ENCODE data around the gene ACP5. TPM values are rescaled to one million over a fixed set of nuclear protein-coding genes. Genes with fewer than 3 reads are reported as not detected.

ACP5 gene
- total and polyA plus RNA-seq, 10 of the 15 experiments (the other 5 are each of a cell fraction or from before 2014, with no cell fraction given) = 1.0 to 73.4 (median 36.8) TPM

DNA sequence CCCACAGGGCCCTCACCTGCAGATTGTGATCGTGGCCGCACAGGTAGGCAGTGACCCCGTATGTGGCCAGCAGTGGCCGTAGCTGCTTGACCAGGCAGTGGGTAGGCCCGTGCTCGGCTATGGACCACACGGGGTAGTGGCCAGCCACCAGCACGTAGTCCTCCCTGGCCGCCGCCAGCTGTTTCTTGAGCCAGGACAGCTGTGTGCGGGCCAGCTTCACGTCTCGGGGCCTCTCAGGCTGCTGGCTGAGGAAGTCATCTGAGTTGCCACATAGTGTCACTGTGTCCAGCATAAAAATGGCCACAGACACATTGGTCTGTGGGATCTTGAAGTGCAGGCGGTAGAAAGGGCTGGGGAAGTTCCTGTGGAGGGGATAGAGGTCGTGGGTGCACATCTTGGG is 1.2 kb downstream of the ACP5 start (continued):
- TF ChIP-seq GATAD2B (conservative IDR thresholded peaks at IDR 0.05; ENCODE audit: low read depth) (no peak), NFXL1 (IDR thresholded peaks at IDR 0.05; ENCODE audit: borderline replicate concordance) (no peak), HDAC2 (IDR thresholded peaks at IDR 0.05) (no peak), NR2C1 (IDR thresholded peaks at IDR 0.05) (no peak), NR2F1 (conservative IDR thresholded peaks at IDR 0.05) (no peak), JUND (IDR thresholded peaks at IDR 0.05; ENCODE audit: low read depth, low read length) (no peak), NBN (IDR thresholded peaks at IDR 0.05) (no peak), IRF4 (IDR thresholded peaks at IDR 0.05; ENCODE audit: low read depth, low read length) (no peak)

DNA sequence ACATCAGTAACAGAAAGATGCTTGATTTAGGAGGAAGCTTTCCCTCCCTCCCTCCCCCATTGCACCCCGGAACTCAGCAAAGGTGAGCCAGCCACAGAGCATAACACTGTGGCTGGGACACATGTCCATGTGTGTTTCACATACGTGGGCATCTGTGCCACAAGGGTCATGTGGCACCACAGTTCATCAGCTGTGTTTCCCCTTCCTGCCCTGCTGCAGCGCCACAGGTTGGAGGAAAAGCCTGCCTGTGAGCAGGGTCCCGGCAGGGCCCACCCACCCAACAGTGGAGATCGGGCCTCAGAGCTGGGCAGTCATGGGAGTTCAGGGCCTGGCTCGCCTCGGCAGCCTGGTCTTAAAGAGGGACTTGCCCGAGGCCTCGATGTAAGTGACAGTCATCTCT is 2.8 kb downstream of the ACP5 start:
- RAD21 ChIA-PET (ENCODE audit: unreplicated experiment) = interaction anchor here (1.0 kb wide), 1 partner anchor 11 kb away, joined by 3 read pairs; no protein-coding TSS in a partner anchor
- Histone ChIP-seq H3K4me2 (ENCODE audit: control insufficient read depth, insufficient read depth) (no peak overlapping the region), H3K4me1 (ENCODE audit: control insufficient read depth, insufficient read depth, low read length) (peaks cover 21% of the 10 kb centered on the region), H3K27me3 (replicated peaks in 1 of 2; ENCODE audit: control insufficient read depth in 2 of 2, insufficient read depth in 2 of 2, low read length in 1 of 2) (no peaks in the 10 kb centered on the region), H3K4me3 (no peak overlapping the region), H3K27ac (ENCODE audit: control insufficient read depth, insufficient read depth) (peak overlapping the region; percentile 27; the same call in 1 of the 2 replicates), H3K9ac (ENCODE audit: control insufficient read depth, insufficient read depth, low read length) (no peak overlapping the region), H3K79me2 (ENCODE audit: control insufficient read depth, insufficient read depth, low read length) (no peaks in the 10 kb centered on the region; the same call in 1 of the 2 replicates), H2AFZ (ENCODE audit: control insufficient read depth, low read depth, low read length) (no peak overlapping the region), H4K20me1 (ENCODE audit: control insufficient read depth, insufficient read depth) (no peaks in the 10 kb centered on the region), H3K9me3 (replicated peaks; ENCODE audit: control insufficient read depth, insufficient read depth, low read length) (no peaks in the 10 kb centered on the region), H3K36me3 (ENCODE audit: control insufficient read depth in 2 of 2, insufficient read depth in 2 of 2, low read length in 1 of 2) (no peaks in the 10 kb centered on the region)
- BruUV-seq (replicated peaks) = no TSS peak
- no peak for FAIRE-seq
- POLR2A ChIA-PET = interaction anchor here (1.1 to 2.0 kb wide), 2 partner anchors 8 to 11 kb away, joined by 5 to 6 read pairs; no protein-coding TSS in a partner anchor
- peak; percentile 72 for ATAC-seq
- no peak for DNase-seq (ENCODE audit: low read depth, low spot score)
- in situ Hi-C loops (cut with MboI) (loop anchor here (25.0 kb wide), 1 partner anchor 1588 kb away; the partner anchor contains the start of genes IER2 and STX10), intact Hi-C loops (cut with micrococcal nuclease; ENCODE audit: unreplicated experiment) (no loop called here)
- WGBS (ENCODE audit: insufficient coverage, insufficient replicate concordance, low lambda C conversion rate, missing lambda C conversion rate) = 35% methylated on average over 8 of the region's 9 CpGs
- SMC1A ChIA-PET (ENCODE audit: uncharacterized antibody, unreplicated experiment) = interaction anchor here (0.7 to 2.4 kb wide), 5 partner anchors 9 to 14 kb away, joined by 3 to 8 read pairs (median 4); no protein-coding TSS in a partner anchor
- CTCF ChIA-PET = interaction anchor here (1.0 to 2.1 kb wide), 3 partner anchors 10 to 38 kb away, joined by 3 to 8 read pairs (median 4); no protein-coding TSS in a partner anchor
- TF ChIP-seq, protein P1, sequence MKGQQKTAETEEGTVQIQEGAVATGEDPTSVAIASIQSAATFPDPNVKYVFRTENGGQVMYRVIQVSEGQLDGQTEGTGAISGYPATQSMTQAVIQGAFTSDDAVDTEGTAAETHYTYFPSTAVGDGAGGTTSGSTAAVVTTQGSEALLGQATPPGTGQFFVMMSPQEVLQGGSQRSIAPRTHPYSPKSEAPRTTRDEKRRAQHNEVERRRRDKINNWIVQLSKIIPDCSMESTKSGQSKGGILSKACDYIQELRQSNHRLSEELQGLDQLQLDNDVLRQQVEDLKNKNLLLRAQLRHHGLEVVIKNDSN (IDR thresholded peaks at IDR 0.05; ENCODE audit: borderline replicate concordance, extremely low read length, insufficient read depth, low read depth, low read length) = peak; percentile 37
- TF ChIP-seq ETV6 (conservative IDR thresholded peaks at IDR 0.05 in 1 of 2, IDR thresholded peaks at IDR 0.05 in 1 of 2; ENCODE audit: borderline replicate concordance in 1 of 2, low read depth in 1 of 2) (no peak), GATAD2B (conservative IDR thresholded peaks at IDR 0.05; ENCODE audit: low read depth) (0 out of 2 replicates have a peak, but pooled peaks have one; percentile 53), CBX3 (IDR thresholded peaks at IDR 0.05; ENCODE audit: borderline replicate concordance, low read depth) (no peak), PAX8 (IDR thresholded peaks at IDR 0.05) (no peak), JUND (IDR thresholded peaks at IDR 0.05; ENCODE audit: low read depth, low read length) (no peak), SMAD5 (IDR thresholded peaks at IDR 0.05; ENCODE audit: low read depth) (no peak)
- TF ChIP-seq, protein P2, sequence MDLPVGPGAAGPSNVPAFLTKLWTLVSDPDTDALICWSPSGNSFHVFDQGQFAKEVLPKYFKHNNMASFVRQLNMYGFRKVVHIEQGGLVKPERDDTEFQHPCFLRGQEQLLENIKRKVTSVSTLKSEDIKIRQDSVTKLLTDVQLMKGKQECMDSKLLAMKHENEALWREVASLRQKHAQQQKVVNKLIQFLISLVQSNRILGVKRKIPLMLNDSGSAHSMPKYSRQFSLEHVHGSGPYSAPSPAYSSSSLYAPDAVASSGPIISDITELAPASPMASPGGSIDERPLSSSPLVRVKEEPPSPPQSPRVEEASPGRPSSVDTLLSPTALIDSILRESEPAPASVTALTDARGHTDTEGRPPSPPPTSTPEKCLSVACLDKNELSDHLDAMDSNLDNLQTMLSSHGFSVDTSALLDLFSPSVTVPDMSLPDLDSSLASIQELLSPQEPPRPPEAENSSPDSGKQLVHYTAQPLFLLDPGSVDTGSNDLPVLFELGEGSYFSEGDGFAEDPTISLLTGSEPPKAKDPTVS (IDR thresholded peaks at IDR 0.05; ENCODE audit: low read depth, low read length) = no peak
- TF ChIP-seq, protein P3, sequence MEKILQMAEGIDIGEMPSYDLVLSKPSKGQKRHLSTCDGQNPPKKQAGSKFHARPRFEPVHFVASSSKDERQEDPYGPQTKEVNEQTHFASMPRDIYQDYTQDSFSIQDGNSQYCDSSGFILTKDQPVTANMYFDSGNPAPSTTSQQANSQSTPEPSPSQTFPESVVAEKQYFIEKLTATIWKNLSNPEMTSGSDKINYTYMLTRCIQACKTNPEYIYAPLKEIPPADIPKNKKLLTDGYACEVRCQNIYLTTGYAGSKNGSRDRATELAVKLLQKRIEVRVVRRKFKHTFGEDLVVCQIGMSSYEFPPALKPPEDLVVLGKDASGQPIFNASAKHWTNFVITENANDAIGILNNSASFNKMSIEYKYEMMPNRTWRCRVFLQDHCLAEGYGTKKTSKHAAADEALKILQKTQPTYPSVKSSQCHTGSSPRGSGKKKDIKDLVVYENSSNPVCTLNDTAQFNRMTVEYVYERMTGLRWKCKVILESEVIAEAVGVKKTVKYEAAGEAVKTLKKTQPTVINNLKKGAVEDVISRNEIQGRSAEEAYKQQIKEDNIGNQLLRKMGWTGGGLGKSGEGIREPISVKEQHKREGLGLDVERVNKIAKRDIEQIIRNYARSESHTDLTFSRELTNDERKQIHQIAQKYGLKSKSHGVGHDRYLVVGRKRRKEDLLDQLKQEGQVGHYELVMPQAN (conservative IDR thresholded peaks at IDR 0.05) = no peak
- TF ChIP-seq, protein P4, sequence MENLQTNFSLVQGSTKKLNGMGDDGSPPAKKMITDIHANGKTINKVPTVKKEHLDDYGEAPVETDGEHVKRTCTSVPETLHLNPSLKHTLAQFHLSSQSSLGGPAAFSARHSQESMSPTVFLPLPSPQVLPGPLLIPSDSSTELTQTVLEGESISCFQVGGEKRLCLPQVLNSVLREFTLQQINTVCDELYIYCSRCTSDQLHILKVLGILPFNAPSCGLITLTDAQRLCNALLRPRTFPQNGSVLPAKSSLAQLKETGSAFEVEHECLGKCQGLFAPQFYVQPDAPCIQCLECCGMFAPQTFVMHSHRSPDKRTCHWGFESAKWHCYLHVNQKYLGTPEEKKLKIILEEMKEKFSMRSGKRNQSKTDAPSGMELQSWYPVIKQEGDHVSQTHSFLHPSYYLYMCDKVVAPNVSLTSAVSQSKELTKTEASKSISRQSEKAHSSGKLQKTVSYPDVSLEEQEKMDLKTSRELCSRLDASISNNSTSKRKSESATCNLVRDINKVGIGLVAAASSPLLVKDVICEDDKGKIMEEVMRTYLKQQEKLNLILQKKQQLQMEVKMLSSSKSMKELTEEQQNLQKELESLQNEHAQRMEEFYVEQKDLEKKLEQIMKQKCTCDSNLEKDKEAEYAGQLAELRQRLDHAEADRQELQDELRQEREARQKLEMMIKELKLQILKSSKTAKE (IDR thresholded peaks at IDR 0.05; ENCODE audit: low read depth, poor library complexity, severe bottlenecking) = no peak
